HG02885 (cell line): ENCODE measurements around the gene FAM89B.

Experiments used
- ATAC-seq: cut with Tn5 transposase; IDR thresholded peaks from one replicate; pipeline ENCODE4 v1.9.1; 2021; ENCODE audit warnings: mild to moderate bottlenecking; ENCODE audit not compliant: unreplicated experiment, poor library complexity

The FAM89B gene

GRCh38 chr11:65606876-65607613, 34.7 kb downstream of the FAM89B start:
- ATAC-seq, result no peak

- ATAC-seq, result no peak
These were observed 35.5 kb downstream of the FAM89B start for GRCh38 chr11:65607614-65608426.

- ATAC-seq, result no peak
These were observed 36.9 kb downstream of the FAM89B start for GRCh38 chr11:65609229-65609628.

GRCh38 chr11:65609665-65610064, 37.3 kb downstream of the FAM89B start:
- no peak for ATAC-seq

GRCh38 chr11:65610404-65610803, 38.1 kb downstream of the FAM89B start:
- ATAC-seq, result no peak

GRCh38 chr11:65611028-65611757, 38.9 kb downstream of the FAM89B start:
- no peak for ATAC-seq

GRCh38 chr11:65611758-65612603, 39.6 kb downstream of the FAM89B start:
- no peak for ATAC-seq

GRCh38 chr11:65612691-65613090, 40.4 kb downstream of the FAM89B start:
- no peak for ATAC-seq

GRCh38 chr11:65613091-65613928, 41.0 kb downstream of the FAM89B start:
- ATAC-seq, result no peak

GRCh38 chr11:65615229-65615949, 43.1 kb downstream of the FAM89B start, which contains the start of gene PCNX3:
Gene PCNX3 (plus strand): TSS chr11:65615776. CDS start chr11:65616312, 536 bp downstream.
- ATAC-seq, result peak; percentile 81

- ATAC-seq, result peak; percentile 2
These were observed 43.7 kb downstream of the FAM89B start for GRCh38 chr11:65615950-65616574.

GRCh38 chr11:65616575-65617001, 44.2 kb downstream of the FAM89B start:
- ATAC-seq, result no peak

GRCh38 chr11:65617136-65617850, 45.0 kb downstream of the FAM89B start:
- ATAC-seq, result no peak

GRCh38 chr11:65617990-65618751, 45.8 kb downstream of the FAM89B start:
- no peak for ATAC-seq

GRCh38 chr11:65618763-65619162, 46.4 kb downstream of the FAM89B start:
- no peak for ATAC-seq

- no peak for ATAC-seq
These were observed 47.1 kb downstream of the FAM89B start for GRCh38 chr11:65619281-65619928.
